C4-2B (cell line): ENCODE measurements around the gene PNMA8A.

Experiments
- ZFX ChIP-seq: fragments of 450-650 bp; IDR thresholded peaks from 2 replicates; pipeline ENCODE4 v1.6.1; 2017
- TF ChIP-seq, protein P1 (sequence below): fragments of 450-650 bp; conservative IDR thresholded peaks from 2 replicates; pipeline ENCODE4 v1.5.1; 2017; ENCODE audit warnings: mild to moderate bottlenecking

DNA sequence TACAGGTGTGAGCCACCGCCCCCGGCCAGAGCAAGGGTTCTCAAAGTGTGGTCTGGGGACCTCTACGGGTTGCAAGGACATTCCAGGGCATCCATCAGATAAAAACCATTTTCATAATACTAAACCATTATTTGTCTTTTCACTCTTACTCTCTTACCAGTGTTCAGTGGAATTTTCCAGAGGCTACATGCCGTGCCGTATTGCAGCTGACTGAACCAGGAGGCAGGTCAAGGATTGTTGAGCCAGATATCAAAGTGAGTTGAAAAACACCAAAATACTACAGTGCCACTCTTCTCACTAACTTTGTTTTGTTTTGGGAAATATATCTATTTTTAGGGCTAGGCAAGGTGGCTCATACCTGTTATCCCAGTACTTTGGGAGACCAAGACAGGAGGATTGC, 31.5 kb upstream of the PNMA8A start:
- TF ChIP-seq, protein P1, sequence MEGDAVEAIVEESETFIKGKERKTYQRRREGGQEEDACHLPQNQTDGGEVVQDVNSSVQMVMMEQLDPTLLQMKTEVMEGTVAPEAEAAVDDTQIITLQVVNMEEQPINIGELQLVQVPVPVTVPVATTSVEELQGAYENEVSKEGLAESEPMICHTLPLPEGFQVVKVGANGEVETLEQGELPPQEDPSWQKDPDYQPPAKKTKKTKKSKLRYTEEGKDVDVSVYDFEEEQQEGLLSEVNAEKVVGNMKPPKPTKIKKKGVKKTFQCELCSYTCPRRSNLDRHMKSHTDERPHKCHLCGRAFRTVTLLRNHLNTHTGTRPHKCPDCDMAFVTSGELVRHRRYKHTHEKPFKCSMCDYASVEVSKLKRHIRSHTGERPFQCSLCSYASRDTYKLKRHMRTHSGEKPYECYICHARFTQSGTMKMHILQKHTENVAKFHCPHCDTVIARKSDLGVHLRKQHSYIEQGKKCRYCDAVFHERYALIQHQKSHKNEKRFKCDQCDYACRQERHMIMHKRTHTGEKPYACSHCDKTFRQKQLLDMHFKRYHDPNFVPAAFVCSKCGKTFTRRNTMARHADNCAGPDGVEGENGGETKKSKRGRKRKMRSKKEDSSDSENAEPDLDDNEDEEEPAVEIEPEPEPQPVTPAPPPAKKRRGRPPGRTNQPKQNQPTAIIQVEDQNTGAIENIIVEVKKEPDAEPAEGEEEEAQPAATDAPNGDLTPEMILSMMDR, result no peak
- TF ChIP-seq ZFX, result no peak
